MM.1S (cell line): ENCODE data around the gene MAML3.

Experiments used
- EZH2 ChIP-seq: fragments of 300-600 bp; sonication (generic); optimal IDR thresholded peaks from 2 replicates; pipeline ENCODE3; 2017; ENCODE audit warnings: low read depth, mild to moderate bottlenecking, antibody characterized with exemption, low read length, mixed read lengths
- EZH2phosphoT487 ChIP-seq: fragments of 300-600 bp; sonication (generic); IDR thresholded peaks from 2 replicates; pipeline ENCODE4 v1.6.1; 2018; ENCODE audit warnings: antibody characterized with exemption, low read length

DNA sequence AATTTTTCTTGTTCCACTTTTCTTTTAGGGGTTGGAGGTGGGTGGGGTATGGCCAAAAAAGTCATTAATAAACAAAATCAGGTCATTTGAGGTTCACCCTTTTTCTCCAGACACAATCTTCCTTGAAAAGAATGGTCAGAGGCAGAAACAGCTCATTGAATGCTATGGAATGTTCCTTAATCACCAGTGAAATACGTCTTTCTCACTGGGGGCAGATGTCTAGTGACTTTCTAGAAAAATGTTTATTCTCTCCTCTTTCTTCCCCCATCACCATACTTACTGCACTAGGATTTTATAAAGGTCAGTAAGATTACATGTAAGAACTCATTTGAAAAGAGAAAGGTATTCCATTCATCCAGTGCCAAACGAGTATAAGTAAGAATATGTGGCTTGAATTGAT, 443.9 kb downstream of the MAML3 start:
- TF ChIP-seq EZH2phosphoT487 (no peak), EZH2 (no peak)
